NCI-H524 treated with DMSO at 0.1 percent for 48 hours (cell line): Measurements from ENCODE around the gene FTSJ3.
"Not testable (repeated sequence)": the region's sequence is repeated elsewhere in the genome, so short reads cannot be mapped to it uniquely, and the experiment has no call there.

Source experiments
- DNase-seq: peaks from one replicate; lab custom pipeline; 2025; lab: John Stamatoyannopoulos, UW

FTSJ3 gene

GRCh38 chr17:63827801-63828221, 348 bp upstream of the FTSJ3 start:
- no peak for DNase-seq

GRCh38 chr17:63826468-63827001, 928 bp downstream of the FTSJ3 start:
- no peak for DNase-seq

DNA sequence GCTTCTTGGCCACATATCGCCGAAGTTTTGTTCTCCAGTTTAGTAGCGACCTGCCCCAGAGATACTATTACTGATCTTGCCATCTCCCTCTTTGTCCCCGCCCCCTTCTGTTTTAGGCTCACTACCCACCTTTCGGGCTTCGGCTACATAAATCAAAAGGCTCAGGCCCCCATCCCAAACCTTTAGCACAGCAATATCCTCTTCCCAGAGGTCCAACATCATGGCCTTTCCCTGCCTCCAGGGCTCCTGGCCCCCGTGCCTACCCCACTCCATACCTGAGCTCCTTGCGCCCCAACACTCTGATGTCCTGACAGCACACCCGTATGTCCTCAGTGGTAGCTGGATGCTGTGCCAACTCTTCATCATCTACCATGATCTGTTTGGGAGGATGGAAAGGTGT, 3.1 kb downstream of the FTSJ3 start:
- no peak for DNase-seq

DNA sequence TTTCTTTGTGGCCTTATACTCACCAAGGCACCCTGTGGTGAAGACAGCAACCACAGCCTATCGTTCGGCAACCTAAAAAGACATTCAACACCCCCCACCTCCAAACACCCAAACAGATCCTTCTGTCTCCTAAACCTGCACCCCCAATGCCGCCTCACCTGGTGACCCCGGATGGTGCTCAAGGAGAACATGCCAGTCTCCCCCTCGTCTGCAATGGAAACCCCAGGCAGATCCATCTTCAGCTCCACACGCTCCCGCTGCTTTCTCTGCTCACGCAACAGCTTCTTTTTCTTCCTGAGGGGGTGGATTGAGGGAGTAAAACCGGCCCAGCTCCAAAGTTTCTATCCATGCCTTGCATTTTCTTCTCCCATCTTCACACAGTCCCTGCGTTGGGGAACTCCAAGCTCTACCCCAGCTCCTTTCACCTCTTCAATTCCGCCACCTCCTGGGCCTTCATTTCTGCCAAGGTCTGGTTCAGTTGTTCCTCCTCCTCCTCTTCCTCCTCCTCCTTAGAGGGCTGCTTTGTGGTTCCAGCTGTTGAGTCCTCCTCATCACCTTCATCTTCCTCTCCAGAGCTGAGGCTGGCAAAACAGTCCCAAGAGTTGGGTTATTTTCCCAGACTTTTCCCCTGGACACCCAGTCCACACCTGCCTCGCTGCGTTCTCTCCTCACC, 3.7 kb downstream of the FTSJ3 start:
- DNase-seq = no peak

DNA sequence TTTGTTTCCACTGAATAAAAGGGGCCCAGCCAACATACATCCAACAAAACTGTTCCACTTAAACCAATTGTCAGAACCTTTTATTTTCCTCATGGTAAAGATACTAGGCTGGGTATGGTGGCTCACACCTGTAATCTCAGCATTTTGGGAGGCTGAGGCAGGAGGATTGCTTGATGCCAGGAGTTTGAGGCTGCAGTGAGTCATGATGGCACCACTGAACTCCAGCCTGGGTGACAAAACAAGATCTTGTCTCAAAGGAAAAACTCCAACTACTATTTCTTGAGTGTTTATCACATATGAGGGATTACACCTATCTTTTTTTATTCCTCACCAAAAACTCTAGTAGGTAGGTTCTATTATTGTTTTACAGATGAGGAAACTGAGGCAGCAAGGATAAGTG, 4.9 kb downstream of the FTSJ3 start:
- DNase-seq = no peak

DNA sequence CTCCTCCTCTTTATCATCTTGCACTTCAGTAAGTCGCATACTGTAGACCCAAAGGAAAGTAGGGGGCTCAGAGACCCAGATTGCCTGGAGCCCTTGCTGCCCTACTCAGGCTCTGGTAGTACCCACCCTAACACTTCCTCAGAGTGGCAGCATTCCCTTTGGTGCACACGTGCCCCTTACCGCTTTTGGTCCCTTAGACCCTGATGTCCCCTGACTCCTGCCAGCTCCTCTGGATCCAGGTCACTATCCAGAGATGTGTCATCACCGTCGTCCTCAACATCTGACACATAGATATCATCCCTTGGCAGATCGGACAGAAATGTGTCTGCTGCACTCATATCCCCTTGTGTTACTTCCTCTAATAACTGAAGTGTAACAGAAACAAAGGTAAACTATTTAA, 5.7 kb downstream of the FTSJ3 start:
- DNase-seq = no peak

DNA sequence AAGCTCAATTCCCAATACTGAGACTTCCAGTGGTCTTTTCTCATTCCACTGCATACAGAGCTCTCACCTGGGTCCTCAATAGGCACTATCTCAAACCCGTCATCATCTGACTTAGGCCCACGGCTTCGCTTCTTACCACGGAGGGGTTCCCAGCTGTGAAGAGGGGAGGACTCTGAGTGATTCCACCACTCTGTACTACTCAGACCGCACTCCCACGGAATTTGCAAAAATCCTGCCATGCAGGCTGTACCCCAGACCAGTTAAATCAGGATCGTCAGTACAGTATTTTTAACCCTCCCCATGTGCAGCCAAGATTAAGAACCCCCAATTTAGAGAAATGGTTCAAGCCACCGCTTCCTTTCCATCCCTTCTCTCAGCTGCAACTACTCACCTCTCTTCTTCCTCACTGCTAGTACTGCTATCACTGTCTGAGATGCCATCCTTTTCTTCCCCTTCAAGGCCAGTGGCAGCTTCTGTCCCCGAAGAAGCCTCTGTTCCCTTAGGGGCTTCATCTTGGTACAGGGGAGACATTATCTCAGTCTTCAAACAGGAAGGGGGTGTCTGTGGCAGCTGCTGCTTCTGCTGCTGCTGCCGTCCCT, 6.4 kb downstream of the FTSJ3 start:
- no peak for DNase-seq

GRCh38 chr17:63819585-63820537, 7.6 kb downstream of the FTSJ3 start:
- no peak for DNase-seq

DNA sequence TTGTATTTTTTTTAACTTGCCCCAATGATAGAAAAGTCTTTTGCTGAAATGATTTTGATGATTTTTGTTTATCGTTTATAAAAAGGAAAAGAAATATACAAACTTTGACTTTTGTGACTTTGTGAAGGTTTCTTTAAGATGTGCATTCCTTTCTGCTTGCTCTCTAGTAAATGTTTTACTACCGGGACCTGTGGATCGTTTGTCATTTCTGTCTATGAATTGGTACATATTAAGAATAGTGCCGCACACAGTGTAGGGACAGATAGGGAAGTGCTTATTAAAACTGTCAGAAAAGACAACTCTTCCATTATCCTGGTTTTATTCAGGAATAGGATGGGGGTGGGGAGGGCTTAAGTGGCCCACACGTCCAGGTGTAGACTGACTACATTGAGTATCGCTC, 8.3 kb downstream of the FTSJ3 start:
- DNase-seq = no peak

DNA sequence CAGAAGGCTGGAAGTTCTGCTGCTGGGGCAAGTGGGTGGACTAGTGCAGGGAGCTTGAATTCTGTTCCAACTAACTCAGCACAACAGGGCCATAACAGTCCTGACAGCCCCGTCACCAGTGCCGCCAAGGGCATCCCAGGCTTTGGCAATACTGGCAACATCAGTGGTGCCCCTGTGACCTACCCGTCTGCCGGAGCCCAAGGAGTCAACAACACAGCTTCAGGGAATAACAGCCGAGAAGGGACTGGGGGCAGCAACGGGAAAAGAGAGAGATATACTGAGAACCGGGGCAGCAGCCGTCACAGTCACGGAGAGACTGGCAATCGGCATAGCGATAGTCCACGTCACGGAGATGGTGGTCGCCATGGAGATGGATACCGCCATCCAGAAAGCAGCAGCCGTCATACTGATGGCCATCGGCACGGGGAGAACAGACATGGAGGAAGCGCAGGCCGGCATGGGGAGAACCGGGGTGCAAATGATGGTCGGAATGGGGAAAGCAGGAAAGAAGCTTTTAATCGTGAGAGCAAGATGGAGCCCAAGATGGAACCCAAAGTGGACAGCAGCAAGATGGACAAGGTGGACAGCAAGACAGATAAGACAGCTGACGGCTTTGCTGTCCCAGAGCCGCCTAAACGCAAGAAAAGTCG, 9.6 kb downstream of the FTSJ3 start:
- DNase-seq = no peak

GRCh38 chr17:63816669-63817068, 10.8 kb downstream of the FTSJ3 start:
- no peak for DNase-seq

GRCh38 chr17:63816123-63816522, 11.3 kb downstream of the FTSJ3 start:
- DNase-seq = no peak

DNA sequence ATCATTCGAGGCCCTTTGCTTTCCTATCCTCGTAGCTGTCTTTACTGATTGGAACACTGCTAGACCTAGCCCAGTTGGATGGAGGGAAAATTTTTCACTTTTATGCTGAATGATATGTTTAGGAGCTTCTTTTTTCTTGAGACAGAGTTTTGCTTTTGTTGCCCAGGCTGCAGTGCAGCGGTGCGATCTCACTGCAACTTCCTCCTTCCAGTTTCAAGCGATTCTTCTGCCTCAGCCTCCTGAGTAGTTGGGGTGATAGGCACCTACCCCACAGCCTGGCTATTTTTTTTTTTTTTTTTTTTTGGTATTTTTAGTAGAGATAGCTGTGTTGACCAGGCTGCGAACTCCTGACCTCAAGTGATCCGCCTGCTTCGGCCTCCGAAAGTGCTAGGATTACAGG, 17.5 kb downstream of the FTSJ3 start:
- DNase-seq = no peak

DNA sequence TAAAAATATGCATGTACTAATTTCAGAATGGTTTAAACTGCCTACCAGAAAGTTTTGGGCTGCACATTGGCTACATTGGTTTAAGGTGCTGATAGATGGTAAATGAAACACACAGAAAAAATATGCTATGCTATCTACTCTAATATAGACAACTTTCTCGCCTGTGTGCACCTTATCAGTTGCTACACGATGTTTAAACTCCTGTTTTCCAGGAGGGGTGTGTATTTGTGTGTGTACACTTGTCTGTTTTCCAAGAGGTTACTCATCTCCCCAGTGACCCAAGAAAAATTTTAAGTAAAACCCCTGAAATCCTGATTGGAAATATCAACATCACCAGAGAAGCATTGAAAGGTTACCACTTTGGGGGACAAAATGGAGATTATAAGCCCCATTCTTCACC, 21.9 kb downstream of the FTSJ3 start:
- no peak for DNase-seq

- no peak for DNase-seq
These were observed 23.1 kb downstream of the FTSJ3 start for GRCh38 chr17:63804328-63804727.

DNA sequence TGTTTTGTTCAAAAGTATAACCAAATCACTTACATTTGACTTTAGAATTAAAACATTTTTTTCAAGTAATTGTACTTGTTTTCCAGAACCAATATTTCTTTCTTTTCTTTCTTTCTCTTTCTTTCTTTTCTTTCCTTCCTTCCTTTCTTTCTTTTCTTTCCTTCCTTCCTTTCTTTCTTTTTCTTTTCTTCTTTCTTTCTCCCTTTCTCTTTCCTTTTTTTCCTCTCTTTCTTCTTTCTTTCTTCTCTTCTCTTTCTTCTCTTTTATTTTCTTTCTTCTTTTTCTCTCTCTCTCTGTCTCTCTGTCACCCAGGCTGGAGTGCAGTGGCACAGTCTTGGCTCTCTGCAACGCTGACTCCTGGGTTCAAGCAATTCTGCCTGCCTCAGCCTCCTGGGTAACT, 26.7 kb downstream of the FTSJ3 start:
- DNase-seq = no peak

DNA sequence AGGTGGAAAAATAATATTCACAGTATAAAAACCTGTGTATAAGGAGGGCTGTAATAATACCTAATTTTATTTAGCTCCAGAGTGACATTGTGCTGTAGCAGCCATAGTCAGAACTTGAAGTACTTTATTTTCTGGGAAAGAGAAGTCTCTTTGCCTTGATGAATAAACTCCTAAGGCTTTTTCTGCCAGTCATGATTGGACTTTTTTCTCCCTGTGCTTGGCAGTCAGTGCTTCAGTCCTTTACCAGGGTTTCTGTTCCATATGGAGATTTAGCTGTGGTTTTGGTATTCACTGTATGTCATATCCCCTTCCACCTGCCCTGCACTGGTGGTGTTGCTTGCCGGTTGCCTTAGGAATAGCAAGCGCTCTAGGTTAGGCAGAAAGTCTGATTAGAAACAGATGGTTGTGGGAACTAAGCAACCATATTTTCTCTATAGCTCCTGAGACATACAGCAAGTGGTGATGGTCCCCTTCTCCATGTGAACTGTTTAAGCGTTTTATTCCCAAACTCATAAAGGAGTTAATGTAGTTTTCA, 28.8 kb downstream of the FTSJ3 start:
- no peak for DNase-seq

DNA sequence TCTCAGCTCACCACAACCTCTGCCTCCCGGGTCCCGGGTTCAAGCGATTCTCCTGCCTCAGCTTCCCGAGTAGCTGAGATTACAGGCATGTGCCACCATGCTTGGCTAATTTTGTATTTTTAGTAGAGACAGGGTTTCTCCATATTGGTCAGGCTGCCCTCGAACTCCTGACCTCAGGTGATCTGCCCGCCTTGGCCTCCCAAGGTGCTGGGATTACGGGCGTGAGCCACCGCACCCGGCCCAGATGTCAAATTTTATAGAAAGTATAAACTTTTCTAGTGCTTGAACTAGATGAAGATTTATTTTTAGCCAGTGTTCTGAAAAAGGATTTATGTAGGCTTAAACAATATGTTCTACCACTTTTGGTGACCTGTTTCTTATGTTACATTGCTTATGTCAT, 31.1 kb downstream of the FTSJ3 start:
- not testable (repeated sequence) for DNase-seq

- DNase-seq = no peak
These were observed 35.3 kb downstream of the FTSJ3 start for GRCh38 chr17:63792055-63792729.

DNA sequence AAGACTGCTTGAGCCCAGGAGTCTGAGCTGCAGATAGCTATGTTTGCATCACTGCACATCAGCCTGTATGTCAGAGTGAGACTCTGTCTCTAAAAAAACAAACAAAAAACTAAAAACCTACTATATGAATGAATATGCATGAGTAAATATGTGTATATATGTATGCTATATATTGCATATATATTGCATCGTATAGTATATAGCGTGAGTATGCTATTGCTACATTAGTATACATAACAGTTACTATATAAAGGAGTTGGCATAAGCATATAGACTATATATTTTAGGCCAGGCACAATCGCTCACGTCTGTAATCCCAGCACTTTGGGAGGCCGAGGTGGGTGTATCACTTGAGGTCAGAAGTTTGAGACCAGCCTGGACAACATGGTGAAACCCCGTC, 37.4 kb downstream of the FTSJ3 start:
- no peak for DNase-seq

GRCh38 chr17:63786971-63787711, 40.3 kb downstream of the FTSJ3 start:
- DNase-seq = no peak
